GF-D8 (cell line): Measurements from ENCODE around the gene KLHL3.
"Not testable (repeated sequence)": the region's sequence is repeated elsewhere in the genome, so short reads cannot be mapped to it uniquely, and the experiment has no call there.

Experiments
- DNase-seq: peaks from one replicate; lab custom pipeline; 2025; lab: John Stamatoyannopoulos, UW

The KLHL3 gene, protein sequence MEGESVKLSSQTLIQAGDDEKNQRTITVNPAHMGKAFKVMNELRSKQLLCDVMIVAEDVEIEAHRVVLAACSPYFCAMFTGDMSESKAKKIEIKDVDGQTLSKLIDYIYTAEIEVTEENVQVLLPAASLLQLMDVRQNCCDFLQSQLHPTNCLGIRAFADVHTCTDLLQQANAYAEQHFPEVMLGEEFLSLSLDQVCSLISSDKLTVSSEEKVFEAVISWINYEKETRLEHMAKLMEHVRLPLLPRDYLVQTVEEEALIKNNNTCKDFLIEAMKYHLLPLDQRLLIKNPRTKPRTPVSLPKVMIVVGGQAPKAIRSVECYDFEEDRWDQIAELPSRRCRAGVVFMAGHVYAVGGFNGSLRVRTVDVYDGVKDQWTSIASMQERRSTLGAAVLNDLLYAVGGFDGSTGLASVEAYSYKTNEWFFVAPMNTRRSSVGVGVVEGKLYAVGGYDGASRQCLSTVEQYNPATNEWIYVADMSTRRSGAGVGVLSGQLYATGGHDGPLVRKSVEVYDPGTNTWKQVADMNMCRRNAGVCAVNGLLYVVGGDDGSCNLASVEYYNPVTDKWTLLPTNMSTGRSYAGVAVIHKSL

GRCh38 chr5:137735555-137736284 lies at the start of gene KLHL3:
Gene KLHL3, minus strand, starts transcription at chr5:137736089. Its CDS starts 443 bp downstream, at chr5:137735646.
- DNase-seq, result no peak

GRCh38 chr5:137782984-137783536 lies 47.2 kb upstream of the KLHL3 start:
- DNase-seq, result no peak

- no peak for DNase-seq
These were observed 46.2 kb upstream of the KLHL3 start for GRCh38 chr5:137782055-137782454.

GRCh38 chr5:137778772-137779564 lies 43.1 kb upstream of the KLHL3 start:
- DNase-seq, result no peak

DNA sequence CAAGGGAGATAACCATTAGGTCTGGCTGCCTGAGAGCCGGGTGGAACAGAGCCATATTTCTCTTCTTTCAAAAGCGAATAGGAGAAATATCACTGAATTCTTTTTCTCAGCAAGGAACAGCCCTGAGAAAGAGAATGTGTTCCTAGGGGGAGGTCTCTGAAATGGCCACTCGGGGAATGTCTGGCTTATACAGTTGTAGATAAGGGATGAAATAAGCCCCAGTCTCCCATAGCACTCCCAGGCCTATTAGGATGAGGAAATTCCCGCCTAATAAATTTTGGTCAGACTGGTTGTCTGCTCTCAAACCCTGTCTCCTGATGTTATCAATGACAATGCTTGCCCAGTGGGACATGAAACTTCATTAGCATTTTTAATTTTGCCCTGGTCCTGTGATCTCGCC lies 32.0 kb upstream of the KLHL3 start:
- DNase-seq, result not testable (repeated sequence)

- DNase-seq, result no peak
These were observed 25.7 kb upstream of the KLHL3 start for GRCh38 chr5:137761566-137761965.

DNA sequence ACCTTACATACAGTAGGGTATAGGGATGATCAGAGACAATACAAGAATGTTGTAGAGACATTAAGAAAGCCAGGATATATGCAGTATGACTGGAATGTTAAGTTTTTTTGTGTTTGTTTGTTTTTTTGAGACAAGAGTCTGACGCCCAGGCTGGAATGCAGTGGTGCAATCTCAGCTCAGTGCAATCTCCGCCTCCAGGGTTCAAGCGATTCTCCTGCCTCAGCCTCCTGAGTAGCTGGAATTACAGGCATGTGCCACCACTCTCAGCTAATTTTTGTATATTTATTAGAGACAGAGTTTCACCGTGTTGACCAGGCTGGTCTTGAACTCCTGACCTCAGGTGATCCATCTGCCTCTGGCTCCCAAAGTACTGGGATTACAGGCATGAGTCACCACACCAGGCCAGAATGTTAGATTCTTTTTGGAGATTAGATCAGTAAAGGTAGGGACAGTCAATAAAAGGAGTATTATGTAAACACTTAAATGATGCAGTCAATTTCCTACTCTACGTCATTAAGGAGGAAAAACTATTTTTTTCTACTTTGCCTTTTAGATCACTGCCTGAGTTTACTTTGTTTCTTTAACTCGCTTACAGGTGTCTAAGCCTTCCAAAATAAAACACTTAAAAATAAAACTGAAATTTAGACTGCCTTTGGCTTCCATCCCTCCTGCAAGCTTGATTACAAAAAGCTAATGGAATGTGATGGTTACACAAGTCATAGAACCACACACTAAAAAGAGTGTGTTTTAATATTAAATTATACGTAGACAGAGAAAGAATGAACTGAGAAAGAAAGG lies 25.0 kb upstream of the KLHL3 start:
- DNase-seq, result no peak

DNA sequence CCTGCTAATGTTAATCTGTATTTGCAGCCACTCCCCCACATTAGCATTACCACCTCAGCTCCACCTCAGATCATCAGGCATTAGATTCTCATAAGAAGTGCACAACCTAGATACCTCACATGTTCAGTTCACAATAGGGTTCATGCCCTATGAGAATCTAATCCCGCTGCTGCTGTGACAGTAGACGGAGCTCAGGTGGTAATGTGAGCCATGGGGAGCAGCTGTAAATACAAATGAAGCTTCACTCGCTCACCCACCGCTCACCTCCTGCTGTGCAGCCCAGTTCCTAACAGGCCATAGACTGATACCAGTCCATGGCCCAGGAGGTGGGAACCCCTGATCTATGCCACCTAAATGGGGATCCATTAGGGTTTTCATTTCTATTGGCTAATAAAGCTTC lies 24.4 kb upstream of the KLHL3 start:
- DNase-seq, result no peak

DNA sequence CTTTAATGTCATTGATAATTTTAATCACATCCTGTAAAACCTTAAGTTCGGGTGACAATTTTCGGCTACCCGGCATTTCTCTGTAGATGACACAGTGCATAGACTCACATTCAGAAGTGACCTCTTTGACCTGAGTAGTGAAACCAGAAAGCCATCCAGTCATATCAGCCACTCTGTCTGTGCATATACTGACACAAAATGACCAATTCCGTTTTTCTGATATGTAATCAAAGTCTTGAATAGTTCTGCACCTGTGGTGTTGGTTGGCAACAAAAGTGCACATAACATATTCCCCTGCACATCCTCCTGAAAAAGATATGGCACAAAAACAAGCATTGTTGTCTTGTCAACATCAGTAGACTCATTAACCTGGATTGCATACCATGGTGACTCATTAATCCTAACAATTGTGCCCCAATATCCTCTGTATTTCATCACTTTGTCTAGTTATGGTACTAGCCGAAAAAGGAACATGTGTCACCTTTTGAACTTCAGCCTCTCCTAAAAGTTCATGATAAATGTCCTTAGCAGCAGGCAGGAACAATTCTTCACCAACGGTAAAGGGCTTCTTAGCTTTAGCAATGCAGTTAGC lies 22.9 kb upstream of the KLHL3 start:
- no peak for DNase-seq

- DNase-seq, result no peak
These were observed 22.2 kb upstream of the KLHL3 start for GRCh38 chr5:137758121-137758520.

- no peak for DNase-seq
These were observed 21.7 kb upstream of the KLHL3 start for GRCh38 chr5:137757634-137758033.

GRCh38 chr5:137754961-137755762 lies 19.3 kb upstream of the KLHL3 start:
- no peak for DNase-seq

DNA sequence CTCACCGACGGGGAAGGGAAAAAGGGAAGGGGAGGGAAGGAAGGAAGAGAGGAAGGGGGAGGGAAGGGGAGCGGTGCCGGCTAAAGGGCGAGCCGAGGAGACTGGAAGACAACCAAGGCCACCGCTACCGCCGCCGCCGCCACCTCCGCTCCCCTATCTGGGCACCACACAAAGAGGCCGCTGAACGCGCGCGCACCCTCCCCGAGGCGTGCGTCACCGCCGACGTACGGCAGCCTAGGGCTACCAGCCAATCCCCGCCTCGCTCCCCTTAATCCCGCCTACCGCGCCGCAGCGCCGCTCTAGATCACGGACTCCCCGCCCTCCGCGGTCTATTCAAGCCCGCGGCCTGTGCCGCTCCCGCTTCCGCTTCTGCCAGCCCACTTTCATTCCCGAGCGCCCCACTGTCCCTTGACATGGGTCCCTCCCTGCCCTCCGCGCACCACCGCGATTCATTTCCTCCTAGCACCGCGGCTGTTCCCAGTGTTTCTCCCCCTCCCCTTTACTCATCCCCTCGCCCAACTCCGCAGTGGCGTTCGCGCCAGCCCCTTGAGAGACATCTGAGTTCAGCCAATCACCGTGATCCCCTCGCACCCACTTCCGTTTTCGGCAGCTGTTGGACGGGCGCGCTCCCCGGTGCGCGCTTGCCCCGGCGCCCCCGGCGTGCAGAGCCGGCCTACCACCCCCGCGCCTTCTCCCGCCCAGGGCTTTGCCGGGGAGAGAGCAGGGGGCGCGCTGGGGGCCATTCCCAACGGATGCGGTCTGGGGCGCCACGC lies 18.5 kb upstream of the KLHL3 start, which contains the start of gene HNRNPA0:
Gene HNRNPA0, minus strand, starts transcription at position 176 of the 773 bp plus-strand sequence. CDS start 297 bp downstream, outside the sequence.
- peak; percentile 73 for DNase-seq

GRCh38 chr5:137753691-137754187 lies 17.9 kb upstream of the KLHL3 start:
- no peak for DNase-seq

GRCh38 chr5:137752905-137753690 lies 17.2 kb upstream of the KLHL3 start:
- no peak for DNase-seq

GRCh38 chr5:137751869-137752491 lies 16.1 kb upstream of the KLHL3 start:
- DNase-seq, result peak; percentile 6

DNA sequence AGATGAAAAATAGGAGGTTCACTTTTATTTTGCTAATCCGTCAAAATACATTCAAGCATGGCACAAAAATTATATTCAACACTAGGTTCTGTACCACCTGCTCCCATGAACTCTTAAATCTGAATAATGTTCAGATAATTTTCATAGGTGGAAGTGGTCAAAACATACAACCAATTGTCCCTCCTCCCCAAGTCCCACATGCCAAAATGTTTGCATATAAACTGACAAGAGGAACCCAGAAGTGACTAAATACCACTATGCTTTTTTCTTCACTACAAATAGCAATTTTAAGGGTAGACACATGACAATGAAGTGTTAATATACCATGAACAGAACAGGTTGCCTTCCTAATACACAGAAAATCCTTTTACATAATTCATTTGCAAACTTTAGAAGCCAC lies 14.5 kb upstream of the KLHL3 start:
- DNase-seq, result no peak
